Stimulated activated CD4-positive, alpha-beta T cell treated with anti-CD3 and anti-CD28 coated beads, Interleukin-12 subunit alpha, Interleukin-12 subunit beta, amount 100 ng/mL, for 4 hours (primary cell): ENCODE measurements around the gene STRN.
"Not testable (repeated sequence)": the region's sequence is repeated elsewhere in the genome, so short reads cannot be mapped to it uniquely, and the experiment has no call there.

Experiments used
- DNase-seq: peaks from one replicate; pipeline ENCODE4 v3.0.0-alpha.2; 2020

STRN gene

DNA sequence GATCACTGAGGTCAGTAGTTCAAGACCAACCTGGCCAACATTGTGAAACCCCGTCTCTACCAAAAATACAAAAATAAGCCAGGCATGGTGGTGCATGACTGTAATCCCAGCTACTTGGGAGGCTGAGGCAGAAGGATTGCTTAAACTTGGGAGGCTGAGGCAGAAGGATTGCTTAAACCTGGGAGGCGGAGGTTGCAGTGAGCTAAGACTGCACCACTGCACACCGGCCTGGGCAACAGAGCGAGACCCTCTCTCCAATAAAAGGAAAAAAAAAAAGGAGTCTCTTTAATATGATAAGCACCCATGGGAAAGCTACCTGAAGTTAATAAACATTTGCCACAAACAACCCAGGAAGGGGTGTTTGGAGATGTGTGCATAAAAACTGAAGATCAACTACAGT is 2.6 kb downstream of the STRN start:
- DNase-seq: no peak

GRCh38 chr2:36963106-36963505 is 3.2 kb downstream of the STRN start:
- DNase-seq: no peak

GRCh38 chr2:36960773-36961172 is 5.6 kb downstream of the STRN start:
- DNase-seq: no peak

GRCh38 chr2:36960005-36960675 is 6.2 kb downstream of the STRN start:
- DNase-seq: no peak

GRCh38 chr2:36954977-36955607 is 11.2 kb downstream of the STRN start:
- DNase-seq: no peak

- DNase-seq: no peak
Observed at GRCh38 chr2:36952748-36953197, 13.6 kb downstream of the STRN start.

DNA sequence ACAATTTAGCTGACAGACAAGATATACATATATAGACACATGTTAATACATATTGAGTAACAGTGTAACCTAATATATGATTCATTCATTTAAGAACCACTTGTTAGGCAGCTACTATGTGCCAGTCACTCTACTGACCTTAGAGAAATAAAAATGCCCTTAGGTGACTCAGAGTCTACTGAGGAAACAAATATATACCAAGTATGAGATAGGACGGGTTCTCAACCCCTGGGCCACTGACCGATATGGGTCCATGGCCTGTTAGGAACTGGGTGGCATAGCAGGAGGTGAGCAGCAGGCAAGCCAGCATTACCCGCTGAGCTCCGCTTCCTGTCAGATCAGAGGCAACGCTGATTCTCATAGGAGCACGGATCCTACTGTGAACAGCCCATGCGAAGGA is 14.8 kb downstream of the STRN start:
- no peak for DNase-seq

GRCh38 chr2:36951027-36951518 is 15.3 kb downstream of the STRN start:
- DNase-seq: no peak

DNA sequence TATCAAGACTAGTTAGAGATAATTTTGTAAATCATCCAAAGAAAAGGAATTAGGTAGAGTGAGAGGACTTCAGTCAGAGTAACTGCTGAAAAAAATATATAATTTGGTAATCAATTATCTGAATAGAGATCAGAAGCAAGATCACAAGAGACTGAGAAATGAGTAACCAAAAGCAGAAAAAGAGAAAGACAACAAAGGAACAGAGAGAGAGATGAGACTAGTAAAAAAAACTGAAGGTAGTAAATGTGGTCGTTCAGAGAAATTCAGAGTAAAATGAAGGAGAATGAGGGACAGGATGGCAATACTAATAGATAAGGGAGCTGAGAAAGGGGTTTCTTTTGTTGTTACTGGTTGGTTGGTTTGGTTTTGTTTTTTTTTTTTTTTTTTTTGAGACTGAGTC is 16.5 kb downstream of the STRN start:
- DNase-seq: no peak

- DNase-seq: not testable (repeated sequence)
Observed at GRCh38 chr2:36945240-36945639, 21.1 kb downstream of the STRN start.

- no peak for DNase-seq
Observed at GRCh38 chr2:36941867-36942266, 24.5 kb downstream of the STRN start.

GRCh38 chr2:36936526-36936925 is 29.8 kb downstream of the STRN start:
- not testable (repeated sequence) for DNase-seq

GRCh38 chr2:36931688-36932087 is 34.6 kb downstream of the STRN start:
- DNase-seq: not testable (repeated sequence)

- DNase-seq: not testable (repeated sequence)
Observed at GRCh38 chr2:36930787-36931410, 35.4 kb downstream of the STRN start.

- not testable (repeated sequence) for DNase-seq
Observed at GRCh38 chr2:36926175-36927132, 39.9 kb downstream of the STRN start.

- not testable (repeated sequence) for DNase-seq
Observed at GRCh38 chr2:36922629-36923028, 43.7 kb downstream of the STRN start.

GRCh38 chr2:36921984-36922383 is 44.4 kb downstream of the STRN start:
- no peak for DNase-seq

DNA sequence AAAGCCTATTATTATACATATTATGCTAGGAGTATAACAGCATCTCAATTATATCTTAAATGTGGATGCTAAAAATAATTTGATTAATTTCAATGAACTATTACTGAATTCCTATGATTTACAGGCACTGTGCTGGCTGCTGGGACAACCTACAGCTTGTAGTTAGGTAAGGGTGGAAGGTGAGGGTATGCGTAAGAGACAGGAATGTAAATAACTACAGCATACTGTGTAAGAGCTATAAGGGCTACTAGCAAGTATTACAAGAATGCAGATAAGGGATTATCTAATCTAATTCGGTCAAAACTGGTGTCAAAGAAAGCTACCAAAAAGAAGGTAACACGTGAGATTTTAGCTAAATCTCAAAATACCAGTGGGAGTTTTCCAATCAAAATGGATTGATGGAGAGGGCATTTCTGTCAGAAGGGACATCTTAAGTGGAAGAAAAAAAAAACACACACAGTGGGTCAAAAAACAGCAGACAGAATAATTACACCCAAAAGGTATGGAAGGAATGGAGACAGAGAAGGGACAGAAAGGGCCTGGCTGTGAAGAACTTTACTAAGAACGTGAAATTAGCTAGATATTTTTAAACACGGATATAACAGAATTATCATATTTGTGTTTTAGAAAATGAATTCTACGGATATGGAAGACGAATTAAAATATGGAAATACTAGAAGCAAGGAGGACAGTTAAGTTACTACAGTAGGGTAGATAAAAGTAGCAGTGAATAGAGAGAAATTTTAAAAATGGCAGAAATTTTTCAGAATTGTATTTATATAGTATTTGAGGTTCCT is 47.1 kb downstream of the STRN start:
- DNase-seq: no peak

GRCh38 chr2:36918307-36918706 is 48.0 kb downstream of the STRN start:
- DNase-seq: no peak

- DNase-seq: no peak
Observed at GRCh38 chr2:36915627-36916026, 50.7 kb downstream of the STRN start.

- no peak for DNase-seq
Observed at GRCh38 chr2:36912695-36913094, 53.6 kb downstream of the STRN start.

GRCh38 chr2:36911012-36911411 is 55.3 kb downstream of the STRN start:
- DNase-seq: no peak
